Right lung (tissue), 5 donors: ENCODE data around the gene PLD2. TPM values are rescaled to one million over a fixed set of nuclear protein-coding genes. Genes with fewer than 3 reads are reported as not detected.
"Not testable (repeated sequence)": the region's sequence is repeated elsewhere in the genome, so short reads cannot be mapped to it uniquely, and the experiment has no call there.

Experiments used
- DNase-seq, 2 donors: peaks; one replicate each; pipeline ENCODE4 v3.0.0-alpha.2; 2013
- polyA plus RNA-seq, 5 donors: library from polyadenylated mRNA; unstranded; fragments of 120-200 nt; gene quantifications; one replicate each; pipeline versions ENCODE4 v1.2.1 to v1.2.3, GENCODE V29; 2013; ENCODE audit warnings: inconsistent platforms in 1 of 5, low replicate concordance in 1 of 5; ENCODE audit not compliant: insufficient read length in 5 of 5, insufficient read depth in 1 of 5

PLD2 gene
- polyA plus RNA-seq, 5 donors = 47.9 to 65.0 (median 60.6) TPM

DNA sequence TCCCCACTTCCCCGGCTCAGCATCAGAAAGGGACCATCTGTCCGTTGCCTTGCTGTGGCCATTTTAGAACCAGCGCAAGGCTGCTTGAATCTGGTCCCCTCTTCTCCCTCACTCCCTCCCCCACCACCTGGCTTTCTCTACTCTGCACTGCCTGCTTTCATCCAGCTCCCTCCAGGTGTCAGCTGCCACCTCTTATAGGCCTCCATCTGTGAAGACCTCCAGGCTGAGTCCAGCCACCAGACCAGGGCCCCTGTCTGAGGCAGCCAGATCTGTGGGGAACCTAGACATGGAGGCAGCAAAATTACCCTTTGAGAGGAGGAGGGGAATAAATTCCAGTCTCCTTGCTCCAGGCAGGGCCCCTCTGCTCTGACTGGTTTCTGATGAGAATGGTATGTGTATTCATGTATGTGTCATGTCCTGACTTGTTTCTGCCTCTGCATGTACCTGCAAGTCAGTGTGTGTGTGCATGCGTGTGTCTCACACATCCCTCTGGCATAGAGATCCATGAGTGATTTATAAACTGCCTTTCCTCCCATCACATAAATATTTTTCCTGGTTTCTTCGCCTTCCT is 47.2 kb downstream of the PLD2 start:
- no peak for DNase-seq

- no peak for DNase-seq
Measured at GRCh38 chr17:4856271-4856936, 49.5 kb downstream of the PLD2 start.

DNA sequence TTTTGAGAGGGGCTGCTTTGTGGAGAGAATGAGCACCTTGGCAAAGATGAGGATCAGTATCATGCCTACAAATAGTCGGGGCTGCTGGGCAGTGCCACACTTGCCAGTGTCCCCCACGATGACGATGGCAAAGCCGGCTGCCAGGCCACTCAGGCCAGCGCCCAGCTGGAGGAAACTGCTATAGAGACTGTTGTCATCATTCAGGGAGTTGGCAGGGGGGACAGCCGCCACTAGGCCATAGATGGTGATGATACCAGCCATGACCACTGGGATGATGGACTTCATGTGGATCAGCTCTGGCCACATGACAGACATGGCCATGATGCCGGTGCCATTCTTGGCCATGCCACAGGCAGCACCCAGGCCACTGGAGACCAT is 50.0 kb downstream of the PLD2 start:
- no peak for DNase-seq

GRCh38 chr17:4857347-4857746 is 50.4 kb downstream of the PLD2 start:
- not testable (repeated sequence) for DNase-seq

- DNase-seq = no peak
Measured at GRCh38 chr17:4858068-4858881, 51.3 kb downstream of the PLD2 start.

- no peak for DNase-seq
Measured at GRCh38 chr17:4858882-4859260, 51.9 kb downstream of the PLD2 start.

DNA sequence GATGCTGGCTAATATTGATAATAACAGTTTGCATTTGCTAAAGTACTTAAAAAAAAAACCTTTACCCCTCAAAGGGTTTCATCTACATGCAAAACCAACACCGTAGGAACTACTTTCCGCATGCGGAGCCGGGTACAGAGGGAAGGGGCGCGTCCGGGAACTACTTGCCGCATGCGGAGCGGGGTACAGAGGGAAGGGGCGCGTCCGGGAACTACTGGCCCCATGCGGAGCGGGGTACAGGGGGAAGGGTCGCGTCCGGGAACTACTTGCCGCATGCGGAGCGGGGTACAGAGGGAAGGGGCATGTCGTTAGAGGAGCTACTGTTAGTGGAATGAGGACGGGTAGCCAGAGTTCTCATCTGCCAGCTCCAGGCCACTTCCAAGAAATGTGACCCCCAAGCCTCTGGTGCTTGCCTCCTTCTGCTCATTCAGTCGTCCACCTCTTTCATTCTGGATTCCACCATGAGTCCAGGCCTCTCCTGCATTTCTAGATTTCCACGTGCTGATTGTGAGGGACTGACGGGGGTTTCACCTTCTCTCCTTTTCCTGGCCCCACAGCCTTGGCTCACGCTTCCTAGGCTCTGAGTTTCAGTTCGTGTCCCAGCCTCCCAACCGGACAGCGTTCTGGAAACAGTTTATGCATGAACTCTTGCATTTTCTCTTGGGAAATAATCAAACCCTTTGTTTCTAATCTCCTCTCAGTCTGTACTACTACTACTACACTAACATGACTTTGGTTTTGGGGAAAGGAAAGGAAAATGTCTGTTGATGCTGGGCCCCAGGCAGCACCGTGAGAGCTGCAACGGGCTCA is 53.1 kb downstream of the PLD2 start:
- no peak for DNase-seq

GRCh38 chr17:4860651-4861050 is 53.7 kb downstream of the PLD2 start:
- DNase-seq = no peak

DNA sequence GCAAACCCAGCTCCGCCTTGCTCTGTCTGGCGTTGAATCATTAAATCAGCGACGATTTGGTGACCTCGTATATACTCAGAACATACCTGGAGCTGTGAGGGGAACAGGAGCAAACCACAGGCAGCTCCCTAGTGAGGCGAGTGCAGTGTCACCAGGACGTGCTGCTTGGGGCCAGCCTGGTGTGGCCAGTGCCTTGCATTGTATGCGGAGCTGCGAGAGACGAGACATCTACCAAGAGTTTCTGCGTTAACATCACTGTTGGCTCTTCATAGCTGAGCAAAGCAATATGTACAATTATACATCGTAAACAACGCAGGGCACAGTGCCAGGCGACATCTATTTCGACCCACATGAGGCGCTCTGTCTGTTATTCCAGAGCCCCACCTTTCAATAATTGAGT is 54.1 kb downstream of the PLD2 start:
- DNase-seq = no peak

- no peak for DNase-seq
Measured at GRCh38 chr17:4862720-4863119, 55.8 kb downstream of the PLD2 start.

GRCh38 chr17:4863321-4863720 is 56.4 kb downstream of the PLD2 start:
- DNase-seq = no peak

GRCh38 chr17:4867535-4867934 is 60.6 kb downstream of the PLD2 start:
- not testable (repeated sequence) for DNase-seq

DNA sequence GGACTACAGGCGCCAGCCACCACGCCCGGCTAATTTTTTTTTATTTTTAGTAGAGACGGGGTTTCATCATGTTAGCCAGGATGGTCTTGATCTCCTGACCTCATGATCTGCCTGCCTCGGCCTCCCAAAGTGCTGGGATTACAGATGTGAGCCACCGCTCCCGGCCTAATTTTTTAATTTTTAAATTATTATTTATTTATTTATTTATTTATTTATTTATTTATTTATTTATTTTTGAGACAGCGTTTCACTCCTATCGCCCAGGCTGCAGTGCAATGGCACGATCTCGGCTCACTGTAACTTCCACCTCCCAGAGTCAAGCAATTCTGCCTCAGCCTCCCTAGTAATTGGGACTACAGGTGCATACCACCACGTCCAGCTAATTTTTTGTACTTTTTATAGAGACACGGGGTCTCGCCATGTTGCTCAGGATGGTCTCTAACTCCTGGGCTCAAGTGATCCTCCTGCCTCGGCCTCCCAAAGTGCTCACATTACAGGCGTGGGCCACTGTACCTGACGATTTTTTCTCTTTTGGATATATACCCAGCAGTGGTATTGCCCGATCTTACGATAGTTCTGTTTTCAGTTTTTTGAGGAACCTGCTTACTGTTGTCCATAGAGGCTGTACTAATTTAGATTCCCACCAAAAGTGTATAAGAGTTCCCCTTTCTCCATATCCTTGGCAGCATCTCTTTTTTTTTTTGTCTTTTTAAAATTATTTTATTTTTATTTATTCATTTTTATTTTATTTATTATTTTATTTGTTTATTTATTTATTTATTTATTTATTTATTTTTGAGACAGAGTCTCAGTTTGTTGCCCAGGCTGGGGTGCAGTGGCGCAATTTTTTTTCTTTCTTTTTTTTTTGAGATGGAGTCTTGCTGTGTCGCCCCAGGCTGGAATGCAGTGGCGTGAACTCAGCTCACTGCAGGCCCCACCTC is 62.4 kb downstream of the PLD2 start:
- not testable (repeated sequence) for DNase-seq

GRCh38 chr17:4870855-4871254 is 63.9 kb downstream of the PLD2 start:
- no peak for DNase-seq

GRCh38 chr17:4872786-4873185 is 65.8 kb downstream of the PLD2 start:
- DNase-seq = no peak

Other genes starting within 250 kb of the PLD2 start
- gene GGT6, start 246.6 kb upstream of the PLD2 start, polyA plus RNA-seq = 1 to 10 TPM; 3.9 to 9.8 (median 6.1) TPM
- 10 to 100 TPM; 17.2 to 32.0 (median 22.6) TPM for gene SMTNL2, start 222.6 kb upstream of the PLD2 start, polyA plus RNA-seq
- gene ALOX15, start 165.5 kb upstream of the PLD2 start, polyA plus RNA-seq = 1 to 10 TPM; 2.9 to 5.0 (median 3.4) TPM
- gene PELP1, start 103.0 kb upstream of the PLD2 start, polyA plus RNA-seq = 10 to 100 TPM; 32.8 to 56.6 (median 47.0) TPM
- 10 to 100 TPM; 39.2 to 56.5 (median 44.9) TPM for gene ARRB2, start 96.5 kb upstream of the PLD2 start, polyA plus RNA-seq
- gene MED11, start 75.7 kb upstream of the PLD2 start, polyA plus RNA-seq = 10 to 100 TPM; 21.2 to 25.9 (median 24.0) TPM
- gene ZMYND15, start 67.3 kb upstream of the PLD2 start, polyA plus RNA-seq = under 1 TPM; 0.34 to 0.87 (median 0.65) TPM
- 10 to 100 TPM; 12.1 to 24.4 (median 16.9) TPM for gene CXCL16, start 67.2 kb upstream of the PLD2 start, polyA plus RNA-seq
- not detected for gene TM4SF5, start 35.3 kb upstream of the PLD2 start, polyA plus RNA-seq
- under 1 TPM in 4 of 5 donors, not detected in 1; 0.16 to 0.97 (median 0.35) TPM for gene VMO1, start 20.8 kb upstream of the PLD2 start, polyA plus RNA-seq
- 1 to 10 TPM in 3 of 5 donors, under 1 TPM in 2; 0.64 to 1.7 (median 1.0) TPM for gene GLTPD2, start 18.2 kb upstream of the PLD2 start, polyA plus RNA-seq
- 100 to 1,000 TPM in 3 of 5 donors, 10 to 100 TPM in 2; 97.5 to 118 (median 100) TPM for gene PSMB6, start 11.0 kb upstream of the PLD2 start, polyA plus RNA-seq
- 10 to 100 TPM; 47.4 to 64.5 (median 57.3) TPM for gene MINK1, start 26.2 kb downstream of the PLD2 start, polyA plus RNA-seq
- gene C17orf107, start 92.4 kb downstream of the PLD2 start, polyA plus RNA-seq = 1 to 10 TPM in 2 of 5 donors, under 1 TPM in 3; 0.52 to 1.8 (median 0.85) TPM
- gene CHRNE, start 95.9 kb downstream of the PLD2 start, polyA plus RNA-seq = 1 to 10 TPM in 2 of 5 donors, under 1 TPM in 3; 0.59 to 1.2 (median 0.94) TPM
- 1 to 10 TPM; 2.4 to 3.5 (median 2.9) TPM for gene GP1BA, start 125.1 kb downstream of the PLD2 start, polyA plus RNA-seq
- 10 to 100 TPM; 40.1 to 62.0 (median 46.2) TPM for gene SLC25A11, start 132.9 kb downstream of the PLD2 start, polyA plus RNA-seq
- 100 to 1,000 TPM; 105 to 134 (median 122) TPM for gene RNF167, start 133.1 kb downstream of the PLD2 start, polyA plus RNA-seq
- 100 to 1,000 TPM; 315 to 670 (median 399) TPM for gene PFN1, start 141.4 kb downstream of the PLD2 start, polyA plus RNA-seq
- 100 to 1,000 TPM in 1 of 5 donors, 10 to 100 TPM in 4; 12.8 to 101 (median 15.4) TPM for gene ENO3, start 144.0 kb downstream of the PLD2 start, polyA plus RNA-seq
- 10 to 100 TPM; 73.1 to 88.6 (median 76.3) TPM for gene SPAG7, start 160.7 kb downstream of the PLD2 start, polyA plus RNA-seq
- 10 to 100 TPM; 25.4 to 40.9 (median 32.4) TPM for gene CAMTA2, start 180.5 kb downstream of the PLD2 start, polyA plus RNA-seq
- gene INCA1, start 190.4 kb downstream of the PLD2 start, polyA plus RNA-seq = 10 to 100 TPM in 2 of 5 donors, 1 to 10 TPM in 3; 7.1 to 10.9 (median 9.5) TPM
- 10 to 100 TPM; 51.1 to 80.4 (median 58.0) TPM for gene KIF1C, start 190.8 kb downstream of the PLD2 start, polyA plus RNA-seq
- under 1 TPM; 0.17 to 0.27 (median 0.19) TPM for gene SLC52A1, start 228.3 kb downstream of the PLD2 start, polyA plus RNA-seq